Uterus (tissue), 4 donors: Measurements from ENCODE around the gene RFX3. TPM values are rescaled to one million over a fixed set of nuclear protein-coding genes. Genes with fewer than 3 reads are reported as not detected.

Experiments
- DNase-seq, 2 donors: peaks; one replicate each; pipeline ENCODE4 v3.0.0-alpha.2; 2019 to 2020
- H3K27ac ChIP-seq, 2 donors: fragments of 200-600 bp; sonication (generic); 1 replicate in 1 of 2; 2 replicates in 1 of 2; pipeline ENCODE4 v1.5.1; 2016 to 2018
- H3K27me3 ChIP-seq, 2 donors: fragments of 200-600 bp; sonication (generic); one replicate each; pipeline ENCODE4 v1.5.1; 2018 to 2019; ENCODE audit warnings: control low read depth in 1 of 2
- H3K36me3 ChIP-seq, 2 donors: fragments of 200-600 bp; sonication (generic); one replicate each; pipeline ENCODE4 v1.5.1; 2019; ENCODE audit warnings: control low read depth in 1 of 2
- H3K4me1 ChIP-seq, 2 donors: fragments of 200-600 bp; sonication (generic); one replicate each; pipeline ENCODE4 v1.5.1; 2018 to 2019; ENCODE audit warnings: control low read depth in 1 of 2
- H3K4me3 ChIP-seq, 2 donors: fragments of 200-600 bp; sonication (generic); 1 replicate in 1 of 2; 2 replicates in 1 of 2; pipeline ENCODE4 v1.5.1; 2018 to 2019; ENCODE audit warnings: mild to moderate bottlenecking in 1 of 2
- H3K9me3 ChIP-seq, 2 donors: fragments of 200-600 bp; sonication (generic); one replicate each; pipeline ENCODE4 v1.5.1; 2019; ENCODE audit warnings: control low read depth in 1 of 2
- POLR2A ChIP-seq, 2 donors: fragments of 450-650 bp; IDR thresholded peaks; one replicate each; pipeline ENCODE4 v1.6.1; 2016; ENCODE audit warnings: antibody characterized with exemption in 2 of 2, mild to moderate bottlenecking in 1 of 2, moderate library complexity in 1 of 2
- intact Hi-C: fragments of 100-400 bp; cut with DNase I; formaldehyde crosslinking; loops from one replicate; pipeline ENCODE4 v1.15.1; 2023; ENCODE audit warnings: low total_unique reads
- total RNA-seq, 4 donors: library from RNA; depleted of rRNA in 3 of 4; stranded (reverse); fragments of >200 nt in 3 of 4; gene quantifications; one replicate each; pipeline versions ENCODE4 v1.1.0 to v1.2.4, GENCODE V29; 2014 to 2023
- TF ChIP-seq, protein P1 (sequence below), 4 experiments: fragments of 200-600 bp in 2 of 4; fragments of 450-650 bp in 2 of 4; sonication (generic) in 2 of 4; IDR thresholded peaks; one replicate each; pipeline ENCODE4 v1.5.1; 2016 to 2019; ENCODE audit warnings: antibody characterized with exemption in 4 of 4, mild to moderate bottlenecking in 2 of 4, moderate library complexity in 1 of 4
- donor health status: DM: yes; HTN: yes; CAD: no.

RFX3 gene
- total RNA-seq, 4 donors from 2014 or later = 8.5 to 43.3 (median 21.9) TPM

DNA sequence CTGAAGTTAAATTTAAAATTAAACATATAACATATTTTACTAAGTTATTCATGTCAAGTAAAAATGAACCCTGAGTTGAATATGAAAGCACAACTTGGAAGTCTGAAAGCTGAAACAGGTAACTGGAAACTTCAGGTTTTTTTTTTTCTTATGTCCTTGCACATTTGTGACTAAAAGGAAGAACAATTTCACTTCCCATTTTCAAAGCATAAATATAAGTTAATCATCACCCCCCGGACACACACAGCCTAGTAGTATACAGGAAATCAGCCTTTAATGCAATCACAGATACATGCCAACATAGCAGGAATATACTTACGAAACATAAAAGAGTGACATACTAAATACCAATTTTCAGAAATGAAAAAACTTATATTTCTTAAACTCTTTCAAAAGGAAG is 225.9 kb downstream of the RFX3 start:
- H3K36me3 ChIP-seq = no peaks in the 10 kb centered on the region
- TF ChIP-seq POLR2A (IDR thresholded peaks at IDR 0.05) = no peak
- TF ChIP-seq, protein P1, sequence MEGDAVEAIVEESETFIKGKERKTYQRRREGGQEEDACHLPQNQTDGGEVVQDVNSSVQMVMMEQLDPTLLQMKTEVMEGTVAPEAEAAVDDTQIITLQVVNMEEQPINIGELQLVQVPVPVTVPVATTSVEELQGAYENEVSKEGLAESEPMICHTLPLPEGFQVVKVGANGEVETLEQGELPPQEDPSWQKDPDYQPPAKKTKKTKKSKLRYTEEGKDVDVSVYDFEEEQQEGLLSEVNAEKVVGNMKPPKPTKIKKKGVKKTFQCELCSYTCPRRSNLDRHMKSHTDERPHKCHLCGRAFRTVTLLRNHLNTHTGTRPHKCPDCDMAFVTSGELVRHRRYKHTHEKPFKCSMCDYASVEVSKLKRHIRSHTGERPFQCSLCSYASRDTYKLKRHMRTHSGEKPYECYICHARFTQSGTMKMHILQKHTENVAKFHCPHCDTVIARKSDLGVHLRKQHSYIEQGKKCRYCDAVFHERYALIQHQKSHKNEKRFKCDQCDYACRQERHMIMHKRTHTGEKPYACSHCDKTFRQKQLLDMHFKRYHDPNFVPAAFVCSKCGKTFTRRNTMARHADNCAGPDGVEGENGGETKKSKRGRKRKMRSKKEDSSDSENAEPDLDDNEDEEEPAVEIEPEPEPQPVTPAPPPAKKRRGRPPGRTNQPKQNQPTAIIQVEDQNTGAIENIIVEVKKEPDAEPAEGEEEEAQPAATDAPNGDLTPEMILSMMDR (IDR thresholded peaks at IDR 0.05) = no peak

GRCh38 chr9:3296536-3296935 is 229.3 kb downstream of the RFX3 start:
- TF ChIP-seq POLR2A (IDR thresholded peaks at IDR 0.05) = no peak
- TF ChIP-seq, protein P1 (IDR thresholded peaks at IDR 0.05) = no peak
- Histone ChIP-seq H3K36me3 (no peaks in the 10 kb centered on the region), H3K4me3 (no peak overlapping the region), H3K4me1 (peaks cover 0 to 5% of the 10 kb centered on the region in 2 donors), H3K27ac (no peak overlapping the region), H3K27me3 (no peaks in the 10 kb centered on the region), H3K9me3 (no peaks in the 10 kb centered on the region)
- intact Hi-C loops = no loop called here
- no peak for DNase-seq

More for the DNA sequence above, 225.9 kb downstream of the RFX3 start:
- Histone ChIP-seq H3K27me3 (no peaks in the 10 kb centered on the region), H3K27ac (no peak overlapping the region), H3K4me3 (no peak overlapping the region), H3K4me1 (peaks cover 0 to 5% of the 10 kb centered on the region in 2 donors), H3K9me3 (no peaks in the 10 kb centered on the region)
- no peak for DNase-seq
- intact Hi-C loops = no loop called here

DNA sequence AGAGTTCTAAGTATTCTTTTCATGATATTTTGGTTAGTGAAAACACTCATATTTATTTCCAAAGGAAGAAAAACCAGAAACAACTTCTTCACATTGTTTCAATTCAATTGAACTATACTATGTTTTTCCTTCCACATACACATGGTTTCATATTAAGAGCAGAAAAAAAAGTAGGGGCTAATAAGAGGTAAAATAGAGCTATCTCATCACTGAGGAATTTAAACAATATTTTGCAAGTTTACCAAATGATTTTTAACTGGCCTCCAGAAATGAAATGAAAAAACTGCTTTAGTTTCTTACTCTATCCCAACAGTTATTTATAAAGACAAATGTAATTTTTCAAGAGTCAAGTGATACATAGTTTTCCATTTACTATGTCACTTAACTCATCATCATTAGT is 233.5 kb downstream of the RFX3 start:
- TF ChIP-seq POLR2A (IDR thresholded peaks at IDR 0.05) = no peak
- TF ChIP-seq, protein P1 (IDR thresholded peaks at IDR 0.05) = no peak
- no peak overlapping the region for H3K4me3 ChIP-seq
- H3K27me3 ChIP-seq = no peaks in the 10 kb centered on the region
- intact Hi-C loops = no loop called here
- no peak overlapping the region for H3K27ac ChIP-seq
- peaks cover 0 to 5% of the 10 kb centered on the region in 2 donors for H3K4me1 ChIP-seq
- H3K36me3 ChIP-seq = no peaks in the 10 kb centered on the region
- no peaks in the 10 kb centered on the region for H3K9me3 ChIP-seq
- DNase-seq = no peak

DNA sequence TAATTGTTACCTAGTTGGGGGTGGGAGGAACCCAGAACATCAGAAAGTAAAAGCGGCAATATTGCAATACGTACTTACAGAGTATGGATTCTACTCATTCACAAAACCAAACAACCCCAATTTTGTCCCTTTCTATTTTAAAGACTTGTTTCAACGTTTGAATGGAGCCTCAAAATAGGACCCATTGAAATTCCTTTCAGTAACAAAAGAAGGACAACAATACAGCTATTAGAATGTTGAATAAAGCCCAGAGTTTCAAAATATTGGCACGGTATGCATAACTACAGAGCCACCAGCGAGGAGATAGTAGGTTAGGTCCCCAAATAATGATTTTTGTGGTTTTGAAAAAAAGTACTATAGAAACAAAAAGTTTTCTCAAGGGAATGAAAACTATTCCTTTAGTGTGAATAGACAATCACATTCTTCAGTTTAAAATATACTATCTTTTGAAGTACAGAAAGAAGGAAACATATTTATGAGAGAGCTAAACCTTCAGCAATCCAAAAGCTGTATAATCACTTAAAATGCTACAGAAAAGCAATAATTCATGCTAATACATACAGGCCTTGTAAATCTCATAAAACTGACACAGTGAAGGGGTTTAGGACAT is 235.5 kb downstream of the RFX3 start:
- Histone ChIP-seq H3K36me3 (no peaks in the 10 kb centered on the region), H3K4me1 (no peaks in the 10 kb centered on the region), H3K9me3 (no peaks in the 10 kb centered on the region), H3K4me3 (no peak overlapping the region), H3K27ac (no peak overlapping the region), H3K27me3 (no peaks in the 10 kb centered on the region)
- intact Hi-C loops = no loop called here
- DNase-seq = no peak
- no peak for TF ChIP-seq POLR2A (IDR thresholded peaks at IDR 0.05)
- TF ChIP-seq, protein P1 (IDR thresholded peaks at IDR 0.05) = no peak

DNA sequence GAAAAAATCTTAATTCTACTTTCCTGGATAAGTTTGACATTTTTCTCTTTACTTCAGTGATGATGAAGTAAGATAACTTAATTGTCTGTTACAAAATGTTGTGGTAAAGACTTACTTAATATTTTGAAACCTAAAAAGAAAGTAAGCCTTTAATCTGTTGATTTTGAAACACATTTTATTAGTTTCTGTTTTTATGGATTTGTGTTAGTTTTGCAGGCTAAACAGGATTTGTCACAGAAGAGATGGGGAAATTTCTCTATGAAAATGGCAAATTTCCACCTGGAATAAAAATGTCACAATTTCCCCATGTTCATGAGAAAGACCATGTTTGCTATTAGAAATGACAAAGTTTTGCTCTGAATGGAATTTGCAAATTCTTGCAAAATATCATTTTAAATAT is 237.1 kb downstream of the RFX3 start:
- Histone ChIP-seq H3K4me1 (no peaks in the 10 kb centered on the region), H3K4me3 (no peak overlapping the region), H3K27me3 (no peaks in the 10 kb centered on the region), H3K27ac (no peak overlapping the region), H3K9me3 (no peaks in the 10 kb centered on the region), H3K36me3 (no peaks in the 10 kb centered on the region)
- intact Hi-C loops = loop anchor here (5.0 kb wide), 1 partner anchor 431 kb away; no protein-coding TSS in a partner anchor
- no peak for DNase-seq
- no peak for TF ChIP-seq POLR2A (IDR thresholded peaks at IDR 0.05)
- TF ChIP-seq, protein P1 (IDR thresholded peaks at IDR 0.05) = no peak
